HG03558 (cell line): Measurements from ENCODE around the gene ZNF808.
A peak's percentile ranks its signal among the peaks of the same experiment; 100 is the strongest.
"Not testable (repeated sequence)": the region's sequence is repeated elsewhere in the genome, so short reads cannot be mapped to it uniquely, and the experiment has no call there.

Experiments
- ATAC-seq: cut with Tn5 transposase; IDR thresholded peaks from one replicate; pipeline ENCODE4 v1.9.1; 2021; ENCODE audit warnings: moderate number of reproducible peaks; ENCODE audit not compliant: unreplicated experiment; ENCODE audit errors: extremely low read depth

The ZNF808 gene

DNA sequence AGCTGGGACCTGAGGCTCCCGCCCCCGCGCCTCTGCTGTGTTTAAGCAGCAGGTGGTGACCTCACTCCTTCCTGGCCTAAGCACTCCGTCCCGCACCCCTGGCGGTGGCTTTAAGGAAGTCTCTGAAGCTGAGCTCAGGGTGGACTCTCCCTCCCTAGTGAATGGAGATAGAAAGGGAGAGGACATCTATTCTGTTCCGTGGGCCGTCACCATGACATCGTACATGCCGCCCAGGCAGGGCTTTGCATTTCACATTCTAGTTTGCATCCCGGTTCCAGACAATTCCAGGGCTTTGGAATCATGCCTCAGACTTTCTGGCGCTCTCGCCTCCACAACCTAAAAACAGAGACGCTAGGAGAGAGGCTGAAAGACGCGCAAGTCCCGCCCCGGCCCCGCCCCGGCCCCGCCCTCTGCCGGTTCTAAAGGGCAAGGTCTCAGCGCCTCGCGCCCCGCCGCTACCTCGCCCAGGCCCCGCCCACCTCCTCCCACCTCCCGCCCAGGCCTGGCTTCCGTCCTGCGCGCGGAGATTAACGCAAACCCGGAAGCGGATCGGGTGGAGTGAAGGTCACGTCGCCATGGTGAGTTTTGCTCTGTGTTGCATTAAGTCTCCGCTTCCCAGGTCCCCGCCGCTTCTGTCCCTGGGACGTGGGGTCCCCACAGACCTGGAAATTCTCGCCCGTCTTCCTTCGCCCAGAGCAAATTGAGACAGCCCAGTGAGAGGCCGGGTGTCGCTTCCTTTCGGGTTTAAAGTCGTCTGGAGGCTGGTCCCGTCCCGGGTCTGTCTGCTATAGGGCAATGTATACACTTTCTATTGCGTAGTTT, at the start of gene ZNF808:
TSS of gene ZNF808 (plus strand) at position 535 of the 822 bp plus-strand sequence. CDS start 15,617 bp downstream, outside the sequence.
- peak; percentile 61 for ATAC-seq

DNA sequence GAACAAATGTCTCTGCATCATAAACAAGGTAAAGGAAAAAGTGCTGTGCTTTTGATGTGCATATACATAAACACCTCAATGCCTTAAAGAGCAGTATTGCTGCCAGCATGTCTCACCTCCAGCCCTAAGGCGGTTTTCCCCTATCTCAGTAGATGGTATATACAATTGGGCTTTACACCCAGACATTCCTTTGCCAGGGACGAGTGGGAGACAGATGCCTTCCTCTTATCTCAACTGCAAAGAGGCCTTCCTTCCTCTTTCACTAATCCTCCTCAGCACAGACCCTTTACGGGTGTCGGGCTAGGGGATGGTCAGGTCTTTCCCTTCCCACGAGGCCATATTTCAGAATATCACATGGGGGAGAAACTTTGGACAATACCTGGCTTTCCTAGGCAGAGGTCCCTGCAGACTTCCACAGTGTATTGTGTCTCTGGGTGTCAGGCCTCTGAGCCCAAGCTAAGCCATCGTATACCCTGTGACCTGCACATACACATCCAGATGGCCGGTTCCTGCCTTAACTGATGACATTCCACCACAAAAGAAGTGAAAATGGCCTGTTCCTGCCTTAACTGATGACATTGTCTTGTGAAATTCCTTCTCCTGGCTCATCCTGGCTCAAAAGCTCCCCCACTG, 43.2 kb upstream of the ZNF808 start:
- ATAC-seq, result not testable (repeated sequence)

DNA sequence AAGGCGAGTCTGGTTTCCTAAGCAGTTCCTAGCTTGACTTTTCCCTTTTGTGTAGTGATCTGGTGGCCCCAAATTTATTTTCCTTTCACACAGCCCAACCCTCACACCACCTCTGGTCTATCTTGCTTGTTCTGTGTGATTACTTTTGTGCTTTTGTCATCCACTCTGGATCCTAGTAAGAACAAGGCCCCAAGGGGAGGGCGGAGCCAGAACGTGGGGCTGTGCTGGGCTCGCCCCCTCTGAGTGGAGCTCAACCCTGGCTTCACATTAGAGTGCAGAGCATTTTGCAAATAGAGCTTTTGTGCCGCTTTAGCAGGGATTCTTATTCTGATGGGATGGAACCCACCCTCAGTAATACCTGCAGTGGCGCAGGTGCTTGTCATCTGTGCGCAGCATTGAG, 42.4 kb upstream of the ZNF808 start:
- ATAC-seq, result not testable (repeated sequence)

DNA sequence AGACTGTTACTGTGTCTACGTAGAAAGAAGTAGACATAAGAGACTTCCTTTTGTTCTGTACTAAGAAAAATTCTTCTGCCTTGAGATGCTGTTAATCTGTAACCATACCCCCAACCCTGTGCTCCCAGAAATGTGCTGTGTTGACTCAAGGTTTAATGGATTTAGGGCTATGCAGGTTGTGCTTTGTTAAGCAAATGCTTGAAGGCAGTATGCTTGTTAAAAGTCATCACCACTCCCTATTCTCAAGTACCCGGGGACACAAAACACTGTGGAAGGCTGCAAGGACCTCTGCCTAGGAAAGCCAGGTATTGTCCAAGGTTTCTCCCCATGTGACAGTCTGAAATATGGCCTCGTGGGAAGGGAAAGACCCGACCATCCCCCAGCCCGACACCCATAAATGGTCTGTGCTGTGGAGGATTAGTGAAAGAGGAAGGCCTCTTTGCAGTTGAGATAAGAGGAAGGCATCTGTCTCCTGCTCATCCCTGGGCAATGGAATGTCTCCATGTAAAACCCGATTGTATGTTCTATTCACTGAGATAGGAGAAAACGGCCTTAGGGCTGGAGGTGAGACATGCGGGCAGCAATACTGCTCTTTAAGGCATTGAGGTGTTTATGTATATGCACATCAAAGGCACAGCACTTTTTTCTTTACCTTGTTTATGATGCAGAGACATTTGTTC, 41.8 kb upstream of the ZNF808 start:
- not testable (repeated sequence) for ATAC-seq

DNA sequence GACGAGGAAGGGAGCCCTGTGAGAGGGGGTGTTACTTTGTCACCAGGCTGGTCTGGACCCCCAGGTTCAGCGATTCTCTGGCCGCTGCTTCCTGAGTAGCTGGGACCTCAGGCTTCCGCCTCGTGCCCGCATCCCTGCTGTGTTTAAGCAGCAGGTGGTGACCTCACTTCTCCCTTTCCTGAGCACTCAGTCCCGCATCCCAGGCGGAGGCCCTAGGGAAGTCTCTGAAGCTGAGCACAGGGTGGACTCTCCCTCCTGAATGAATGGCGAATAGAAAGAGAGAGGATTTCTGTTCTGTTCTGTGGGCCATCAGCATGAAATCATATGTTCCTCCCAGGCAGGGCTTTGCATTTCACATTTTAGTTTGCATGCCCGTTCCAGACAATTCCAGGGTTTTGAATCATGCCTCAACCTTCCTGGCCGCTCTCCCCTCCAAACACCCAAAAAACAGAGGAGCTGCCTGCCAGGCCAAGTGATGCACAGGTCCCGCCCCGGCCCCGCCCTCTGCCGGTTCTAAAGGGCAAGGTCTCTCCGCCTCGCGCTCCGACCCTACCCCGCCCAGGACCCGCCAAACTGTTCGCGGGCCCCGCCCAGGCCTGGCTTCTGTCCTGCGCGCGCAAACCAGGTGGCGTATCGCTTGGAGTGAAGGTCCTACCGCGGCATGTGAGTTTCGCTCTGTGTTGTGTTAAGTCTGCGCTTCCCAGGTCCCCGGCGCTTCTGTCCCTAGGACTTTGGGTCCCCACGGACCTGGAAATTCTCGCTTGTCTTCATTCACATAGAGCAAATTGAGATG, 35.1 kb upstream of the ZNF808 start:
- no peak for ATAC-seq

DNA sequence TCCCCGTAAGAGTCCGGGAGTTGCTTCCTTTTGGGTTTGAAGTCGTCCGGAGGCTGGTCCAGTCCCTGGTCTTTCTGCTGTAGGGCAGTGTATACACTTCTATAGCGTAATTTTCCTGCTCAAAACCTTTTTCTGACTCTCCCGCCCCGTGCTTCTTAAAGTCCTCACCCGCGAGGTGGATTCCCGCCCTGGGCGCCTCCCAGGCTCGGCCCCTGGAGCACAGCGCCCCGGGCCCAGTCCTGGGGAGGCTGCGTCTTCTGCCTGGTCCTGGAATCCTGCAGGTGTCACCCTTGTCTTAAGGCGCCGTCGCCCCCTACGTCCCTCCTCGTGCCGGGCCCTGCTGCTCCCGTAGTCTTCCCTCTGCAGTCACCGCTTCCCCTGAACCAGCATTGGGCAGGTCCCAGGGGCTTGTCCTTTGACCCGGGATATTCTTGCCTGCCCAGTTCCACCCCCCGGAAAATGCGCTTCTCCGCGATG, 34.4 kb upstream of the ZNF808 start:
- no peak for ATAC-seq

DNA sequence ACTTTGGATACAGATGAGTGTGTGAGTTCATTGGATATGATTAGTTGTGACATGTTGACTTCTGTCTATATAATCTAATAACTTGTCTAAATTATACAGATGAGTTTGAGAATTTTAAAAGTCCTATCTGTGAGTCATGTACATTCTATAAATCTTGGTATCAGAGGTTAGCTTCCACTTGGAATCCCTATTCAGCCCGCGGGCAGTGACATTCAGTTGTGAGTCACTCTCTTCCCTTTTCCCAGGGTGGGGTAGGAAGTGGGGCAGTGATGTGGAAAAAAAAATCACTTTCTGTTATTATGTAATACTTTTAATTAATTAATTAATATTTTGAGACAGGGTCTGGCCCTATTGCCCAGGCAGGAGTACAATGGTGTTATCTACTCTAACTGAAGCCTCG, 33.0 kb upstream of the ZNF808 start:
- no peak for ATAC-seq

DNA sequence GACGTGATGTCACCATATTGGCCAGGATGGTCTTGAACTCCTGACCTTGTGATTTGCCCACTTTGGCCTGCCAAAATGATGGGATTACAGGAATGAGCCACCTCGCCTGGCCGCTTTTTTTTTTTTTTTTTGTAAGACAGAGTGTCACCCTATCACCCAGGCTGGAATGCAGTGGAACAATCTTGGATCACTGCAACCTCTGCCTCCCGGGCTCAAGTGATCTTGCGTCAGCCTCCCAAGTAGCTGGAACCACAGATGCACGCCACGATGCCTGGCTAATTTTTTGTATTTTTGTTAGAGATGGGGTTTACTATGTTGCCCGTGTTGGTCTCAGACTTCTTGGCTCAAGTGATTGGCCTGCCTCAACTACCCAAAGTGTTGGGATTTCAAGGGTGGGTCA, 28.9 kb upstream of the ZNF808 start:
- no peak for ATAC-seq

DNA sequence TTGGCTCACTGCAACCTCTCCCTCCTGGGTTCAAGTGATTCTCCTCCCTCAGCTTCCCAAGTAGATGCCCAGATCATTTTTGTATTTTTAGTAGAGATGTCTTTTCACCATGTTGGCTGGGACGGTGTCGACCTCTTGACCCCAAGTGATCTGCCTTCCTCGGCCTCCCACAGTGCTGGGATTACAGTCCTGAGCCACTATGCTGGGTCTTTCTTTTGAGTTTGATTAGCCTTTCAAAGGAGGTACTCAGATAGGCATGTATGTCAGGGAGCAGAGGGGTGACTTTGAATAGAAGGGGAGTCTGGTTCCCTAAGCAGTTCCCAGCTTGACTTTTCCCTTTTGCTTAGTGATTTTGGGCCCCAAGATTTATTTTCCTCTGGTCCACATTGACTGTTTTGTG, 27.0 kb upstream of the ZNF808 start:
- ATAC-seq, result not testable (repeated sequence)

DNA sequence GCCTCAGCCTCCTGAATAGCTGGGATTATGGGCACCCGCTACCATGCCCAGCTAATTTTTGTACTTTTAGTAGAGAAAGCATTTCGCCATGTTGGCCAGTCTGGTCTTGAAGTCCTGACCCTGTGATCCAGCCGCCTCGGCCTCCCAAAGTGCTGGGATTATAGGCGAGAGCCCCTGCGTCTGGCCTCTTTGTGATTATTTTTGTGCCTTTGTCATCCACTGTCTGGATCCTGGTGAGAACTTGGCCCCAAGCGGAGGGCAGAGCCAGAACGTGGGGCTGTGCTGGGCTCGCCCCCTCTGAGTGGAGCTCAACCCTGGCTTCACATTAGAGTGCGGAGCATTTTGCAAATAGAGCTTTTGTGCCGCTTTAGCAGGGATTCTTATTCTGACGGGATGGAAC, 26.5 kb upstream of the ZNF808 start:
- ATAC-seq, result not testable (repeated sequence)

DNA sequence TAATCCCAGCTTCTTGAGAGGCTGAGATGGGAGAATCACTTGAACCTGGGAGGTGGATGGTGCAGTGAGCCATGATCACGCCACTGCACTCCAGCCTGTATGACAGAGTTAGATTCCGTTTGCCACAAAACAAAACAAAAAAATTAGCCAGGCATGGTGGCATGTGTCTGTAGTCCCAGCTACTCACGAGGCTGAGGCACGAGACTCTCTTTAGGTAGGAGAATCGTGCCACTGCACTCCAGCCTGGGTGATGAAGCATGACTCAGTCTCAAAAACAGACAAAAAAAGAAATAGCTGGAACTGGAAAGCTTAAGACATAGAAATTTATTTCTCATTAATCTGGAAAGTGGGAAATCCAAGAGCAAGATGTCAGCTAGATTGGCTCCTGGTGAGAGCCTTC, 20.2 kb upstream of the ZNF808 start:
- ATAC-seq, result no peak

DNA sequence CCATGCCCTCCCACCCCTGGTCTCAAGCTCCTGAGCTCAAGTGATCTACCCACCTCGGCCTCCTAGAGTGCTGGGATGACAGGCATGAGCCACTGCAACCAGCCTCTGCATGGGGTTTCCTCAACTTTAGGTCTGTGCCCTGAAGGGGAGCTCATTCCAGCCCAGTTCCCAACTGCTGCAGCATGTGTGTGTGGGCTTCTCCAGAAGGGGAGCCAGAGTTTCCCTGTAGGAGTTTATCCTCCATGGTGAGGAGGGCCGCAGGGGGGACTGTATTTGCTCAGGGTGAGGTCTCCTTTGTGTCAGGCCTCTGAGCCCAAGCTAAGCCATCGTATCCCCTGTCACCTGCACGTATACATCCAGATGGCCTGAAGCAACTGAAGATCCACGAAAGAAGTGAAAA, 11.3 kb upstream of the ZNF808 start:
- no peak for ATAC-seq

DNA sequence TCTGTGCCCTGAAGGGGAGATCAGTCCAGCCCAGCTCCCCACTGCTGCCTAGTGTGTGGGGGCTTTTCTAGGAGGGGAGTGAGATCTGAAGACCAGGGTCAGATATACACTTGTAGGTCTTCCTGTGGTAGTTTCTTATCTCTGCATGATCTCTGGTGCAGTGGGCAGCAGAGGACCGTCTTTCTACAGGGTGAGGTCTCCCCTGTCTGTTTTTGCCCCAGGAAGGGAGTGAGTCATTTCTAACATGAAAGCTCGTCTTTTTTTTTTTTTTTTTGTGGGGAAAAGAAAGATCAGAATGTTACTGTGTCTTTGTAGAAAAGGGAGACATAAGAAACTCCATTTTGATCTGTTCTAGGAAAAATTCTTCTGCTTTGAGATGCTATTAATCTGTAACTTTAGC, 8.8 kb upstream of the ZNF808 start:
- ATAC-seq, result no peak

DNA sequence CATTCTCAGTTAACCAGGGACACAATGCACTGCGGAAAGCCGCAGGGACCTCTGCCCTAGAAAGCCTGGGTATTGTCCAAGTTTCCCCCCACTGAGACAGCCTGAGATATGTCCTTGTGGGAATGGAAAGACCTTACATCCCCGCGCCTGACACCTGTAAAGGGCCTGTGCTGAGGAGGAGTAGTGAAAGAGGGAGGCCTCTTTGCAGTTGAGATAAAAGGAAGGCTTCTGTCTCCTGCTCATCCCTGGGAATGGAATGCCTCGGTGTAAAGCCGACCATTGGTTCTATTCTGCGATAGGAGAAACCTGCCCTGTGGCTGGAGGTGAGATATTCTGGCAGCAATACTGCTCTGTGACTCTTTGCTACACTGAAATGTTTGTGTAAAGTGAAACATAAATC, 8.3 kb upstream of the ZNF808 start:
- not testable (repeated sequence) for ATAC-seq

DNA sequence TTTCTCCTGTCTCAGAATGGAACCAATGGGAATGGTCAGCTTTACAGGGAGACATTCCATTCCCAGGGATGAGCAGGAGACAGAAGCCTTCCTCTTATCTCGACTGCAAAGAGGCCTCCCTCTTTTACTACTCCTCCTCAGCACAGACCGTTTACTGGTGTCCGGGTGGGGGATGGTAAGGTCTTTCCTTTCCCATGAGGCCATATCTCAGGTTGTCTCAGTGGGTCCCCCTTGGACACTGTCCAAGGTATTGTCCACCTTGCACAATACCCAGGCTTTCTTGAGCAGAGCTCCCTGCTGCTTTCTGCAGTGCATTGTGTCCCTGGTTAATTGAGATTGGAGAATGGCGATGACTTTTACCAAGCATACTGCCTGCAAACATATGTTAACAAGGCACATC, 7.5 kb upstream of the ZNF808 start:
- ATAC-seq, result no peak

DNA sequence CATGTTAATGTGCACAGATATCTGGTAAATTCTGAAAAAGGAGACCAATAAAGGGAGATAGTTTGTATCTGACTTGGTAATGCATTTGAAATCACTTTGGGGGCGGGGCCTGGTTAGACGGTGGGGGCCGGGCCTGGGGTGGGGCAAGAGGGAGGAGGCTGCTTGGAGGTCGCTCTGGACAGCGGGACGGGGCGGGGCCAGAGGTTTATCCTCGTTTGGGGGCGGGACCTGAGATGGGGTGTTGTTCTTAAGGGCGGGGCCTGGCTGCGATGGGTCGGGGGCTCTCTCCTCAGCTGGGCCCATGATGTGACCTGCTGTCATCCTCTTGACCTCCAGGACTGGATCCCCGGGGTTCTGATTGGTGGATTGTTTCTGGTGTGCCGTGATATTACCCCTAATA, 4.9 kb upstream of the ZNF808 start:
- ATAC-seq, result no peak

DNA sequence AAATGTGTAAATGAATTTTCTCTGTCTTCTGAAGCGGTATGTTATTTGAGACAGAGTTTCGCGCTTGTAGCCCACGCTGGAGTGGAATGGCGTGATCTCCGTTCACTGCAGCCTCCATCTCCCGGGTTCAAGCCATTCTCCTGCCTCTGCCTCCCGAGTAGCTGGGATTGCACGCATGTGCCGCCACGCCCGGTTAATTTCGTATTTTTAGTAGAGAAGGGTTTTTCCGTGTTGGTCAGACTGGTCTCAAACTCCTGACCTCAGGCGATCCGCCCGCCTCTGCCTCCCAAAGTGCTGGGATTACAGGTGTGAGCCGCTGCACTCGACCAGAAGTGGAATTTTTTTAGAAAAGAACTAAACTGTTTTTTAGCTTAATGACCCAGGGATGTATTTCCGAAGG, 3.4 kb upstream of the ZNF808 start:
- no peak for ATAC-seq

DNA sequence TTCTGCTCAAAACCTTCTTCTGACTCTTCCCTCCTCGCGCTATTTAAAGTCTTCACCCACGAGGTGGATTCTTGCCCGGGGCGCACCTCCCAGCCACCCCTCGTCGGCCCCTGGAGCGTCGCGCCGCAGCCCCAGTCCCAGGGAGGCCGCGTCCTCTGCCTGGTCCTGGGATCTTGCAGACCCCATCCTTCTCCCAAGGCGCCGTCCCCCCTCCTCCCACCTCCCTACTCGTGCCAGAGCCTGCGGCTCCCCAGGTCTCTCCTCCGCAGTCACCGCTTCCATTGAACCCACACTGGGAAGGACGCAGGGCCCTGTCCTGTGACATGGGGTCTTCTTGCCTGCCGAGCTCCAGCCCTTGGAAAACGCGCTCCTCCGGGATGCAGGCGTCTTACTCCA, 486 bp downstream of the ZNF808 start:
- ATAC-seq, result no peak

DNA sequence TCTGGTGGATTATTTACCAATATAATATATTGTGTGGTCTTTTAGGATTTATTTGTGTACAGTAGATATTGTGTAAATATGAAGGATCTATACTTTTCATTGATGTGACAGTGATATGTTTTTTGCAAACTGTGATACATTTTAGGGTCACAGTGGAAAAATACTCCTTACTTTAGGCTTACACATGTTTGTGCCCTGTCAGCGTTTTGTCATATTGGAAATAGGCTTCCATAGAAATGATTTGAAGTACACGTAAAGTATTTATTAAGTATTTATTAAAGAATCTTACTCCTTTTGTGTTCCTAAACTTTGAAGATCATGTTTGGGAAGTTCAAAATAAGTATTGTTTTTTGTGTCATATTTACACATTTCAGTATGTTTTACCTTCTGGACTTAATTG, 5.0 kb downstream of the ZNF808 start:
- ATAC-seq, result no peak

DNA sequence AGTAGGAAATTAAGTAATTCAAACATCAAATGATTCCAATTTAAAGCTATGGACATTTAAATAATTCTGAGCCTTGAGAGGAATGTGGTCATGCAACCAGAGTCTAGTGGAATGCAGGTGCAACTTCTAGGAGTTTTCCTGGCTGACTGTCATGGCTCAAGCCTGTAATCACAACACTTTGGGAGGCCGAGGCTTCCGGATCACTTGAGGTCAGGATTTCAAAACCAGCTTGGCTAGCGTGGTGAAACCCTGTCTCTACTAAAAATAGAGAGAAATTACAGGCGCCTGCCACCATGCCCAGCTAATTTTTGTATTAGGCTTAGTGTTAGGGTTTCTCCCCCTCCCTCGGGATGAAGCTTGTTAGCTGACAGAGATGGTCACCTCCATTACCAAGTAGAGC, 6.4 kb downstream of the ZNF808 start:
- ATAC-seq, result no peak
